A549 (cell line): ENCODE data around the gene BRAT1.

Experiments
- CBX8 ChIP-seq: fragments of 200-600 bp; sonication (generic); IDR thresholded peaks from 2 replicates; pipeline ENCODE4 v1.6.1; 2016
- CHD2 ChIP-seq: fragments of 150-350 bp; IDR thresholded peaks from 2 replicates; pipeline ENCODE4 v1.6.1; 2014; ENCODE audit warnings: low read length; ENCODE audit not compliant: partially characterized antibody
- CTCF ChIP-seq: fragments of >200 bp; sonication (Bioruptor Twin); formaldehyde crosslinking; IDR thresholded peaks from 3 replicates; pipeline ENCODE4 v1.5.1; 2016
- JUNB ChIP-seq: fragments of >200 bp; sonication (Bioruptor Twin); formaldehyde crosslinking; IDR thresholded peaks from 2 replicates; pipeline ENCODE4 v1.6.1; 2016
- PHF8 ChIP-seq: fragments of 200-600 bp; sonication (generic); IDR thresholded peaks from 2 replicates; pipeline ENCODE4 v1.6.1; 2016; ENCODE audit warnings: low read depth, mild to moderate bottlenecking, antibody characterized with exemption, moderate library complexity, borderline replicate concordance
- POLR2A ChIP-seq: IDR thresholded peaks from 2 replicates; pipeline ENCODE4 v1.6.1; 2012; ENCODE audit warnings: mild to moderate bottlenecking, low read length
- REST ChIP-seq: fragments of 200-600 bp; sonication (generic); IDR thresholded peaks from 2 replicates; pipeline ENCODE4 v1.6.1; 2016; ENCODE audit warnings: antibody characterized with exemption, mild to moderate bottlenecking, moderate library complexity
- RFX5 ChIP-seq: fragments of 450-650 bp; IDR thresholded peaks from 2 replicates; pipeline ENCODE4 v1.7.1; 2014; ENCODE audit warnings: antibody characterized with exemption, mild to moderate bottlenecking, moderate library complexity
- USF2 ChIP-seq: fragments of 450-650 bp; IDR thresholded peaks from 2 replicates; pipeline ENCODE4 v1.6.1; 2014; ENCODE audit warnings: antibody characterized with exemption
- ZNF302 ChIP-seq: fragments of 250-450 bp; sonication (Bioruptor Pico); IDR thresholded peaks from 2 replicates; pipeline ENCODE4 v1.9.0; 2021; ENCODE audit warnings: inconsistent platforms, mild to moderate bottlenecking, moderate library complexity

GRCh38 chr7:2501947-2502646, 53.2 kb downstream of the BRAT1 start:
- TF ChIP-seq CTCF, result no peak
- TF ChIP-seq JUNB, result no peak
- no peak for TF ChIP-seq POLR2A
- TF ChIP-seq PHF8, result no peak
- TF ChIP-seq CBX8, result no peak
- TF ChIP-seq ZNF302 (CRISPR knock-in tag), result no peak
- no peak for TF ChIP-seq CHD2
- TF ChIP-seq REST, result no peak
- no peak for TF ChIP-seq USF2
- TF ChIP-seq RFX5, result no peak
